ENCODE measurements around the gene WHAMM. TPM values are rescaled to one million over a fixed set of nuclear protein-coding genes. Genes with fewer than 3 reads are reported as not detected.

Gene WHAMM
- total RNA-seq, 2 experiments from 2014 or later = 86.4 to 87.7 TPM

GRCh38 chr15:82839136-82839535, 29.7 kb downstream of the WHAMM start:
- ChIA-PET POLR2A (no interaction called here), CTCF (no interaction called here)
- TF ChIP-seq CTCF (IDR thresholded peaks at IDR 0.05) = no peak

GRCh38 chr15:82840166-82840565, 30.7 kb downstream of the WHAMM start:
- no peak for ATAC-seq (ENCODE audit: poor library complexity)
- H3K9me3 ChIP-seq (ENCODE audit: control insufficient read depth in 1 of 2, insufficient read depth in 1 of 2, low read length in 2 of 2) = peaks cover 0 to 19% of the 10 kb centered on the region in 2 experiments
- no peak overlapping the region for H3K4me3 ChIP-seq (ENCODE audit: low read length)
- no peak overlapping the region for H3K27ac Mint-ChIP-seq
- CTCF ChIA-PET = no interaction called here
- TF ChIP-seq CTCF (IDR thresholded peaks at IDR 0.05) = no peak
- peaks cover 36% of the 10 kb centered on the region for H3K36me3 Mint-ChIP-seq (ENCODE audit: low read depth)
- no peaks in the 10 kb centered on the region for H3K27me3 Mint-ChIP-seq
- H3K4me1 ChIP-seq (ENCODE audit: insufficient read depth, low read length) = peaks cover 4% of the 10 kb centered on the region
- H3K9me3 Mint-ChIP-seq = no peaks in the 10 kb centered on the region
- H3K36me3 ChIP-seq (ENCODE audit: insufficient read depth, low read length) = peaks cover 22% of the 10 kb centered on the region
- no peak overlapping the region for H3K4me3 Mint-ChIP-seq
- no peak for DNase-seq
- no peaks in the 10 kb centered on the region for H3K27me3 ChIP-seq (ENCODE audit: control insufficient read depth in 1 of 2, insufficient read depth in 2 of 2, low read length in 2 of 2)
- POLR2A ChIA-PET = no interaction called here
- intact Hi-C loops (cut with DNase I, micrococcal nuclease) = no loop called here
- peaks cover 7% of the 10 kb centered on the region for H3K4me1 Mint-ChIP-seq (ENCODE audit: low read depth)
- no peak overlapping the region for H3K27ac ChIP-seq (ENCODE audit: low read depth in 1 of 2, low read length in 2 of 2)

More at GRCh38 chr15:82839136-82839535, 29.7 kb downstream of the WHAMM start:
- Histone ChIP-seq H3K9me3 (ENCODE audit: control insufficient read depth in 1 of 2, insufficient read depth in 1 of 2, low read length in 2 of 2) (peaks cover 0 to 19% of the 10 kb centered on the region in 2 experiments), H3K4me3 (ENCODE audit: low read length) (no peak overlapping the region), H3K27ac (ENCODE audit: low read depth in 1 of 2, low read length in 2 of 2) (no peak overlapping the region), H3K27me3 (ENCODE audit: control insufficient read depth in 1 of 2, insufficient read depth in 2 of 2, low read length in 2 of 2) (no peaks in the 10 kb centered on the region), H3K4me1 (ENCODE audit: insufficient read depth, low read length) (no peaks in the 10 kb centered on the region), H3K36me3 (ENCODE audit: insufficient read depth, low read length) (peaks cover 30% of the 10 kb centered on the region)
- Mint-ChIP-seq H3K27ac (no peak overlapping the region), H3K4me3 (no peak overlapping the region), H3K4me1 (ENCODE audit: low read depth) (no peaks in the 10 kb centered on the region), H3K36me3 (ENCODE audit: low read depth) (peaks cover 43% of the 10 kb centered on the region), H3K9me3 (no peaks in the 10 kb centered on the region), H3K27me3 (no peaks in the 10 kb centered on the region)
- ATAC-seq (ENCODE audit: poor library complexity) = no peak
- DNase-seq = no peak
- intact Hi-C loops (cut with DNase I, micrococcal nuclease) = no loop called here

GRCh38 chr15:82843566-82843965, 34.1 kb downstream of the WHAMM start:
- TF ChIP-seq CTCF (IDR thresholded peaks at IDR 0.05) = no peak
- Mint-ChIP-seq H3K9me3 (no peaks in the 10 kb centered on the region), H3K27me3 (no peaks in the 10 kb centered on the region), H3K27ac (no peak overlapping the region), H3K36me3 (ENCODE audit: low read depth) (peaks cover 4% of the 10 kb centered on the region), H3K4me3 (no peak overlapping the region), H3K4me1 (ENCODE audit: low read depth) (peaks cover 9% of the 10 kb centered on the region)
- intact Hi-C loops (cut with DNase I, micrococcal nuclease) = no loop called here
- DNase-seq = no peak
- Histone ChIP-seq H3K4me3 (ENCODE audit: low read length) (no peak overlapping the region), H3K36me3 (ENCODE audit: insufficient read depth, low read length) (no peaks in the 10 kb centered on the region), H3K4me1 (ENCODE audit: insufficient read depth, low read length) (peaks cover 4% of the 10 kb centered on the region), H3K9me3 (ENCODE audit: control insufficient read depth in 1 of 2, insufficient read depth in 1 of 2, low read length in 2 of 2) (peaks cover 0 to 5% of the 10 kb centered on the region in 2 experiments), H3K27me3 (ENCODE audit: control insufficient read depth in 1 of 2, insufficient read depth in 2 of 2, low read length in 2 of 2) (no peaks in the 10 kb centered on the region), H3K27ac (ENCODE audit: low read depth in 1 of 2, low read length in 2 of 2) (no peak overlapping the region)
- CTCF ChIA-PET = no interaction called here
- no peak for ATAC-seq (ENCODE audit: poor library complexity)
- POLR2A ChIA-PET = no interaction called here

Measured in CD4-positive, alpha-beta T cell (primary cell).